Measurements from ENCODE around the gene LTBP1.

The LTBP1 gene

GRCh38 chr2:33121416-33121815 is 174.7 kb downstream of the LTBP1 start:
- no peak for DNase-seq

GRCh38 chr2:33121925-33122324 is 175.2 kb downstream of the LTBP1 start:
- DNase-seq: no peak

GRCh38 chr2:33122726-33123125 is 176.0 kb downstream of the LTBP1 start:
- no peak for DNase-seq

GRCh38 chr2:33123216-33123615 is 176.5 kb downstream of the LTBP1 start:
- DNase-seq: no peak

GRCh38 chr2:33126552-33126951 is 179.8 kb downstream of the LTBP1 start:
- DNase-seq: no peak

- no peak for DNase-seq
Measured at GRCh38 chr2:33126958-33127357, 180.2 kb downstream of the LTBP1 start.

- DNase-seq: no peak
Measured at GRCh38 chr2:33129263-33130053, 182.7 kb downstream of the LTBP1 start.

- no peak for DNase-seq
Measured at GRCh38 chr2:33130054-33130447, 183.3 kb downstream of the LTBP1 start.

GRCh38 chr2:33130544-33130943 is 183.8 kb downstream of the LTBP1 start:
- DNase-seq: no peak

- DNase-seq: no peak
Measured at GRCh38 chr2:33131111-33131510, 184.4 kb downstream of the LTBP1 start.

GRCh38 chr2:33131749-33132148 is 185.0 kb downstream of the LTBP1 start:
- DNase-seq: no peak

GRCh38 chr2:33133454-33133952 is 186.8 kb downstream of the LTBP1 start:
- DNase-seq: no peak

GRCh38 chr2:33134086-33134771 is 187.5 kb downstream of the LTBP1 start:
- no peak for DNase-seq

- DNase-seq: no peak
Measured at GRCh38 chr2:33134791-33135560, 188.2 kb downstream of the LTBP1 start.

- no peak for DNase-seq
Measured at GRCh38 chr2:33135645-33136044, 188.9 kb downstream of the LTBP1 start.

GRCh38 chr2:33136056-33136455 is 189.3 kb downstream of the LTBP1 start:
- no peak for DNase-seq

GRCh38 chr2:33136566-33136965 is 189.8 kb downstream of the LTBP1 start:
- DNase-seq: no peak

GRCh38 chr2:33137331-33137730 is 190.6 kb downstream of the LTBP1 start:
- DNase-seq: no peak

GRCh38 chr2:33139949-33140348 is 193.2 kb downstream of the LTBP1 start:
- DNase-seq: no peak

- DNase-seq: no peak
Measured at GRCh38 chr2:33141476-33141875, 194.7 kb downstream of the LTBP1 start.

GRCh38 chr2:33142810-33143209 is 196.1 kb downstream of the LTBP1 start:
- no peak for DNase-seq

- DNase-seq: no peak
Measured at GRCh38 chr2:33144243-33144642, 197.5 kb downstream of the LTBP1 start.

- no peak for DNase-seq
Measured at GRCh38 chr2:33145459-33145858, 198.7 kb downstream of the LTBP1 start.

GRCh38 chr2:33146102-33146501 is 199.3 kb downstream of the LTBP1 start:
- no peak for DNase-seq

Data from CD4-positive, alpha-beta T cell treated with Interleukin-21 for 1 hour (primary cell).